HG03103 (cell line): ENCODE measurements around the gene USP40.
A peak's percentile ranks its signal among the peaks of the same experiment; 100 is the strongest.
"Not testable (repeated sequence)": the region's sequence is repeated elsewhere in the genome, so short reads cannot be mapped to it uniquely, and the experiment has no call there.

Experiments used
- ATAC-seq: cut with Tn5 transposase; IDR thresholded peaks from one replicate; pipeline ENCODE4 v1.9.1; 2021; ENCODE audit warnings: low read depth; ENCODE audit not compliant: unreplicated experiment

Gene USP40

GRCh38 chr2:233566141-233566956, at the start of gene USP40:
Gene USP40 (minus strand): TSS chr2:233566782. CDS start chr2:233565554, 1,228 bp downstream.
- peak; percentile 59 for ATAC-seq

GRCh38 chr2:233611284-233611683, 44.7 kb upstream of the USP40 start:
- no peak for ATAC-seq

GRCh38 chr2:233605680-233606079, 39.1 kb upstream of the USP40 start:
- ATAC-seq: no peak

GRCh38 chr2:233604826-233605225, 38.2 kb upstream of the USP40 start:
- no peak for ATAC-seq

- no peak for ATAC-seq
These were observed 36.9 kb upstream of the USP40 start for GRCh38 chr2:233603520-233603919.

- ATAC-seq: no peak
These were observed 35.5 kb upstream of the USP40 start for GRCh38 chr2:233602076-233602475.

GRCh38 chr2:233600386-233600785, 33.8 kb upstream of the USP40 start:
- ATAC-seq: no peak

- no peak for ATAC-seq
These were observed 32.4 kb upstream of the USP40 start for GRCh38 chr2:233598952-233599351.

- no peak for ATAC-seq
These were observed 30.9 kb upstream of the USP40 start for GRCh38 chr2:233597522-233597921.

- no peak for ATAC-seq
These were observed 26.6 kb upstream of the USP40 start for GRCh38 chr2:233593201-233593600.

GRCh38 chr2:233592706-233593105, 26.1 kb upstream of the USP40 start:
- not testable (repeated sequence) for ATAC-seq

GRCh38 chr2:233588400-233588799, 21.8 kb upstream of the USP40 start:
- no peak for ATAC-seq

GRCh38 chr2:233584210-233584609, 17.6 kb upstream of the USP40 start:
- no peak for ATAC-seq

- not testable (repeated sequence) for ATAC-seq
These were observed 16.8 kb upstream of the USP40 start for GRCh38 chr2:233583217-233583965.

- ATAC-seq: not testable (repeated sequence)
These were observed 10.8 kb upstream of the USP40 start for GRCh38 chr2:233577341-233577740.

GRCh38 chr2:233572468-233572867, 5.9 kb upstream of the USP40 start:
- no peak for ATAC-seq

- no peak for ATAC-seq
These were observed 4.9 kb upstream of the USP40 start for GRCh38 chr2:233571462-233571861.

GRCh38 chr2:233571001-233571400, 4.4 kb upstream of the USP40 start:
- no peak for ATAC-seq

GRCh38 chr2:233565685-233566140, 869 bp downstream of the USP40 start:
- ATAC-seq: no peak

- no peak for ATAC-seq
These were observed 2.7 kb downstream of the USP40 start for GRCh38 chr2:233563663-233564430.
